Activated naive CD8-positive, alpha-beta T cell treated with anti-CD3 and anti-CD28 coated beads, Interleukin-2, amount 50 U/mL, for 16 hours (primary cell): ENCODE data around the gene HOMEZ.
"Not testable (repeated sequence)": the region's sequence is repeated elsewhere in the genome, so short reads cannot be mapped to it uniquely, and the experiment has no call there.

Source experiments
- DNase-seq: peaks from one replicate; pipeline ENCODE4 v3.0.0-alpha.2; 2020; ENCODE audit warnings: low read depth, low spot score

HOMEZ gene

DNA sequence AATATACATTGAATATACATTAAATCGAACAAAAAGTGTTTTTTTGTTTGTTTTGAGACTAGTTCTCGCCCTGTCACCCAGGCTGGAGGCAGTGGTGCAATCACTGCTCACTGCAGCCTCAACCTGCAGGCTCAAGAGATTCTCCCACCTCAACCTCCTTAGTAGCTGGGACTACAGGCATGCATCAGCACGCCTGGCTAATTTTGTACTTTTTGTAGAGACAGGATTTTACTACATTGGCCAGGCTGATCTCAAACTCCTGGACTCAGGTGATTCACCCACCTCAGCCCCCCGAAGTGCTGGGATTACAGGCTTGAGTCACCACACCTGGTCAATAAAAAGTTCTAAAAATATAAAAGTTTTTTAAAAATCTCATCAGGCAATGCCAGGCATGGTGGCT, 58.4 kb downstream of the HOMEZ start:
- DNase-seq: no peak

DNA sequence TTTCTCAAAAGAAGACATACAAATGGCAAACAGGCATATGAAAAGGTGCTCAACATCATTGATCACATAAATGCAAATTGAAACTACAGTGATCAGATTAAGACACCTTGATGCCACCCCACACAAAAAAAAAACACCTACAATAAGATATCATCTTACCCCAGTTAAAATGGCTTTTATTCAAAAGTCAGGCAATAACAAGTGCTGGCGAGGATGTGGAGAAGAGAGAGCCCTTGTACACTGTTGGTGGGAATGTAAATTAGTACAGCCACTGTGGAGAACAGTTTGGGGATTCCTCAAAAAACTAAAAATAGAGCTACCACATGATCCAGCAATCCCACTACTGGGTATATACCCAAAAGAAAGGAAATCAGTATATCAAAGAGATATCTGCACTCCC, 61.0 kb downstream of the HOMEZ start:
- not testable (repeated sequence) for DNase-seq
